Stimulated activated CD8-positive, alpha-beta memory T cell treated with anti-CD3 and anti-CD28 coated beads, Interleukin-15, amount 100 ng/mL, for 1 hour (primary cell): ENCODE measurements around the gene NEK9.

ENCODE experiments used
- DNase-seq: peaks from one replicate; pipeline ENCODE4 v3.0.0-alpha.2; 2020; ENCODE audit warnings: low read depth

NEK9 gene

GRCh38 chr14:75066691-75067090, 60.2 kb downstream of the NEK9 start:
- DNase-seq, result no peak

GRCh38 chr14:75064205-75064567, 62.7 kb downstream of the NEK9 start:
- DNase-seq, result no peak

DNA sequence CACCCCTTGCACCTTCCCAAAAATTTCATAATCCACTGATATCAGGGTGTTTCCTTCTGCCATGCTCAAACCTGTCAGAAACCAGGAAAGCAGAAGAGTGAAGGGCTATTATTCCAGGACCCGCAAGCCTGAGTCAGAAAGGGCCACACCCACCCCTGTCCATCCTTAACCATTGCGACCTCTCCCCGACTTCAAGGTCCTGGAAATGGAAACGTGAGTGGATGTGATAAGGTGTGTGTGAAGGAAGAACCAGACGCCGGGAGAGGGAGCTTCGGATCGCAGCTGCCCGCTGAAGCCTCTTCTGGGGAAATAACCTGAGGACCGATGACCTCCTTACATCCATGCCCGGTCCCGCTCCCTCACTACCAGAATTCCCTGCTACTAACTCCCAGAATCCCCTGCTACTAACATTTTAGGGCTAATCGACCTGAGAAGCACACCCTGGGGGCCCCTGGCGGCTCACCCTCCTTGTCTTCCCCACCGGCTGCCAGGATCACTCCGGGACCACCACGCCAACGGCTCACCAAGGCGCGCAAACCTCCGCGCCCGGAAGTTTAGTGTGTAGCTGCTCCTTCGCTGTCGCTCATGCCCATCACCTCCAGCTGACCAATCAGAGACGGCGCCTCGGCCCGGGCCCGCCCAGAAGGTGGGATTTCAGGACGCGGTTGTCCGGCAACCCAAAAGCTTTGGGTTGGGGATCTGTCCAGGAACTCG, 63.2 kb downstream of the NEK9 start, which contains the start of gene ACYP1:
ACYP1 (minus strand) TSS at position 534 of the 714 bp plus-strand sequence; CDS start at position 63, 471 bp downstream.
- peak; percentile 83 for DNase-seq

- DNase-seq, result no peak
Observed at GRCh38 chr14:75063013-75063412, 63.8 kb downstream of the NEK9 start.

DNA sequence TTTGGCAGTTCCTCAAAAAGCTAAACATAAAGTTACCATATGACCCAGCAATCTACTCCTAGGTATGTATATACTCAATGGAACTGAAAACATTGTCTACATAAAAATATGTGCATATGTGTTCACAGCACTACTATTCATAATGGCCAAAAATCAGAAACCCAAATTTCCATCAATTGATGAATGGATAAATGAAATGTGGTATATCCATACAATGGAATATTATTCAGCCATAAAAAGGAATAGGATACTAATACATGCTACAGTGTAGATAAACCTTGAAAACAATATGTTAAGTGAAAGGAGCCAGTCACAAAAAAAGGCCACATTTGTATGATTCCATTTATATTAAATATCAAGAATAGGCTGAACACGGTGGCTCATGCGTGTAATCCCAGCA, 66.4 kb downstream of the NEK9 start:
- DNase-seq, result no peak

GRCh38 chr14:75059642-75060041, 67.2 kb downstream of the NEK9 start:
- DNase-seq, result no peak

DNA sequence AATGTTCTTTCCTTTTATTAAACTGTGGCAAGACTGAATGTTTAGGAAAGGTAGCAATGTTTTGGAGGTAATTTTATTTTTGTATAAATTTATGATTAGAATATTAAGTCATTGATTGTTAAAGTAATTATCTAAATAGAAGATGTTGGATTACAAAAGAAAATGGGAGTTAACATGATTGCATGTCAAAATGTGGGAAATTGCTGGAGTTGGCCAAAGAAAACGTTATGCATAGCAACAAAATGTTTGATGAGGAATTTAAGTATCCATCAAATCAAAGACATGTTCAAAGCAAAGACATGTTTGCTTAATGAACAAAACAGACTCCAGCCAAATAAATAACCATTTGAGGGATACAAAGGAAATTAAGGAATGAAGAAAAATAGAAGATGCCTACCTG, 72.4 kb downstream of the NEK9 start:
- no peak for DNase-seq

GRCh38 chr14:75053396-75054291, 73.2 kb downstream of the NEK9 start:
- DNase-seq, result no peak

DNA sequence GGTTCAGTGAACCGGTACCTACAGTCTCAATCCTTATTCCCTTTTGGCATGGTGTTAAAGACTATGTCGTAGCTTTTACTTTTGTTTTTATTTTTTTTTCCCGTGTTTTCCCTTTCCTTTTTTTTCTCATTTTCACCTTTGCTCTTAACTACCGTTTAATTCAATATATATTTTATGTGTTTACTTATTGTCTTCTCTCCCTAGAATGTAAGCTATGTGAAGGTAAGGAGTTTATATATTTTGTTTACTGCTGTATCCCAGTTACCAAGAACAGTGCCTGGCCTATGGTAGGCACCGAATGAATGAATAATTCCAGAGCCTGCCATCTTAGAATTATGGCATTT, 75.3 kb downstream of the NEK9 start:
- DNase-seq, result no peak

- DNase-seq, result peak; percentile 41
Observed at GRCh38 chr14:75050852-75051555, 75.8 kb downstream of the NEK9 start, which contains the start of gene MLH3. TSS of gene MLH3 (minus strand) at chr14:75051467. CDS start at chr14:75049655, 1,812 bp downstream.

GRCh38 chr14:75049731-75050201, 77.1 kb downstream of the NEK9 start:
- no peak for DNase-seq

GRCh38 chr14:75049136-75049535, 77.7 kb downstream of the NEK9 start:
- DNase-seq, result no peak

- DNase-seq, result no peak
Observed at GRCh38 chr14:75048101-75048500, 78.7 kb downstream of the NEK9 start.

GRCh38 chr14:75047506-75047905, 79.3 kb downstream of the NEK9 start:
- no peak for DNase-seq

GRCh38 chr14:75046899-75047298, 79.9 kb downstream of the NEK9 start:
- no peak for DNase-seq

DNA sequence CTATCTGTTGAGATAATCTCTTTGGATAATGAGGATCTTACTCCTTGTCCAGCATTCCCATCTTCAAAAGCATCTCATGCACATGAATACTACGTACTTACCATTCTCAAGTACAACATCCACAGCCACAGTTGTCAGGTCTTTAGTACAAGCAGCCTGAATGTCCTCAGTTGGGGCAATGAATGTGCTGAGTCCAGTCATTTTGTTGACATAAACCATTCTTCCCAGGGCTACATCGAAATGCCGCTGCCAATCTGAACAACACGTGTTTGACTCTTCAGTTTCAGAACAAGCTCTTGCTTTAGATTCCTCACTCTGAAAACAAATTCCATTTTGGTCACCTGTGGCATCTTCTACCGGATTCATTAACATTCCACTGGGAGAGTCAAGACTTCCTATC, 80.6 kb downstream of the NEK9 start:
- no peak for DNase-seq

DNA sequence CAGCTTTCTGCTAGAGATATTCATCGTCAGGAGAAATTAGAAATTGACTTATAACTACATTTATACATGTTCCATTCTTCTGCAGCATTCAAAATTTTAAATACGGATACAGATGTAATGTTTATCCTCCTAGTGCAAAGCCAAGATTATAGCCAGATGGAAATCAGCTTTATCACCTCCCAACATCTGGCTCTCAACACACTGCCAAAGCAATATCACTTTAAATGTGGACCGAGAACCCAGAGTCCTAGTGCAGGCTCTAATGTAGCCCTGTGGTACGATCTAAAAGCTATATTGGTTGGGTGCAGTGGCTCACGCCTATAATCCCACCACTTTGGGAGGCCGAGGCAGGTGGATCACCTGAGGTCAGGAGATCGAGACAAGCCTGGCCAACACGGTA, 82.1 kb downstream of the NEK9 start:
- DNase-seq, result no peak

- no peak for DNase-seq
Observed at GRCh38 chr14:75044322-75044721, 82.5 kb downstream of the NEK9 start.

DNA sequence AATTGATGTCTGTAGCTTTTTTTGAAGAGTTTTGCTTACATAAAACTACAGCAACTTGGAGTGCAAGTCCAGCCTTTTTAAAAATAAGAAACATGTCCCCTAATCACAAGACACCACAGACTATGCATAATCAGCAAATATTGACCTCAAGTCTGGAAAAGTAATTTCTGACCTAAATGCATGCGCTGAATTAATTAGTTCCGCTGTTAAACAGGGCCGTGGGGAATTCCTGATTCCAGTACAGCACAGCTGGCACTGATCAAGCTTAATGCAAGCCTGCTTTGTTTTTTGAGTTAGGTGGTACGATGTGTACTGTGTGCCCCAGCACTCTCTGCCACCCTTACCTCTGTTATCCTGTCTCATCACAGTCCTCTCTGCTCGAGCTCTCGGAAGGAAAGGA, 84.8 kb downstream of the NEK9 start:
- no peak for DNase-seq

- no peak for DNase-seq
Observed at GRCh38 chr14:75041613-75042012, 85.2 kb downstream of the NEK9 start.

DNA sequence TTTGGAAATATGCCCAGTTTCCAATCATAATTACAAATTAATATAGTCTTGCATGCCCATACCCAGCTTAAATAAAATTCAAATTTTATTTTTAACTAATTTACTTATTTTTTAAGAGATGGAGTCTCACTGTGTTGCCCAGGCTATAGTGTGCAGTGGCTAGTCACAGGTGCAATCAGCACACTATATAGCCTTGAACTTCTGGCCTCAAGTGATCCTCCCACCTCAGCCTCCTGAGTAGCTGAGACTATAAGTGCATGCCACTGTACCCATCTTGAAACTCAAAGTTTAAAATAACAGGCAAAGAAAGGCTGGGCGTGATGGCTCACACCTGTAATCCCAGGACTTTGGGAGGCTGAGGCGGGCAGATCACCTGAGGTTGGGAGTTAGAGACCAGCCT, 85.9 kb downstream of the NEK9 start:
- no peak for DNase-seq

GRCh38 chr14:75040507-75040906, 86.3 kb downstream of the NEK9 start:
- DNase-seq, result no peak

GRCh38 chr14:75032939-75033338, 93.9 kb downstream of the NEK9 start:
- no peak for DNase-seq
